Body of pancreas (tissue), 4 donors: ENCODE measurements around the gene KCND1.

Experiments used
- POLR2A ChIP-seq, 3 donors: fragments of 450-650 bp; IDR thresholded peaks; one replicate each; pipeline ENCODE4 v1.6.1; 2016; ENCODE audit warnings: antibody characterized with exemption in 3 of 3, mild to moderate bottlenecking in 2 of 3
- TF ChIP-seq, protein P1 (sequence below), 7 experiments: fragments of 450-650 bp in 4 of 7; fragments of 200-600 bp in 3 of 7; sonication (generic) in 3 of 7; IDR thresholded peaks; one replicate each; pipeline ENCODE4 v1.5.1; 2016 to 2019; ENCODE audit warnings: antibody characterized with exemption in 7 of 7

DNA sequence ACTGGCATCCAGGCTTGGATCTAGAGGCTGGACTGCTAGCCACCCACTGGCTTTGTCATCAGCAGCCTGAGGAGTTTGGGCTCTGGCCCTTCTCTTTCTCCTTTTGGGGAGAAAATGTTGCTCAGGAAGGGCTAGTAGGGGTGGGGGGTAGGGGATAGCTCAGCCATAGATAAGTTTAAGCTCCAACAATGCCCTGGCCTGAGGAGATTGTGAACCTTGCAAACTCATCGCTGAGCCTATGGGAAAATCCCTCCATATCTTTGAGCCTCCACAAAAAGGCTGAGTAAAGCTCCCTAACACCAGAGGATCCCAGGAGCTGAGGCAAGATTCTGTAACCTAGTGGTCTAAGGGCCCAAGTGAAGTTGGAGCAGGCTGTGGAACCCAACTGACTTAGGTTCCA is 23.1 kb downstream of the KCND1 start:
- TF ChIP-seq, protein P1, sequence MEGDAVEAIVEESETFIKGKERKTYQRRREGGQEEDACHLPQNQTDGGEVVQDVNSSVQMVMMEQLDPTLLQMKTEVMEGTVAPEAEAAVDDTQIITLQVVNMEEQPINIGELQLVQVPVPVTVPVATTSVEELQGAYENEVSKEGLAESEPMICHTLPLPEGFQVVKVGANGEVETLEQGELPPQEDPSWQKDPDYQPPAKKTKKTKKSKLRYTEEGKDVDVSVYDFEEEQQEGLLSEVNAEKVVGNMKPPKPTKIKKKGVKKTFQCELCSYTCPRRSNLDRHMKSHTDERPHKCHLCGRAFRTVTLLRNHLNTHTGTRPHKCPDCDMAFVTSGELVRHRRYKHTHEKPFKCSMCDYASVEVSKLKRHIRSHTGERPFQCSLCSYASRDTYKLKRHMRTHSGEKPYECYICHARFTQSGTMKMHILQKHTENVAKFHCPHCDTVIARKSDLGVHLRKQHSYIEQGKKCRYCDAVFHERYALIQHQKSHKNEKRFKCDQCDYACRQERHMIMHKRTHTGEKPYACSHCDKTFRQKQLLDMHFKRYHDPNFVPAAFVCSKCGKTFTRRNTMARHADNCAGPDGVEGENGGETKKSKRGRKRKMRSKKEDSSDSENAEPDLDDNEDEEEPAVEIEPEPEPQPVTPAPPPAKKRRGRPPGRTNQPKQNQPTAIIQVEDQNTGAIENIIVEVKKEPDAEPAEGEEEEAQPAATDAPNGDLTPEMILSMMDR (IDR thresholded peaks at IDR 0.05), result no peak
- no peak for TF ChIP-seq POLR2A (IDR thresholded peaks at IDR 0.05)
